GM21737 (cell line): ENCODE data around the gene AKT1S1.

ENCODE experiments used
- ATAC-seq: cut with Tn5 transposase; IDR thresholded peaks from one replicate; pipeline ENCODE4 v1.9.1; 2021; ENCODE audit warnings: mild to moderate bottlenecking, moderate library complexity; ENCODE audit not compliant: unreplicated experiment

AKT1S1 gene

GRCh38 chr19:49856574-49857021 lies 20.6 kb downstream of the AKT1S1 start:
- no peak for ATAC-seq

- no peak for ATAC-seq
These were observed 21.2 kb downstream of the AKT1S1 start for GRCh38 chr19:49855676-49856573.

- no peak for ATAC-seq
These were observed 21.9 kb downstream of the AKT1S1 start for GRCh38 chr19:49855277-49855675.

GRCh38 chr19:49854378-49855263 lies 22.5 kb downstream of the AKT1S1 start:
- no peak for ATAC-seq

- no peak for ATAC-seq
These were observed 23.2 kb downstream of the AKT1S1 start for GRCh38 chr19:49853852-49854377.

GRCh38 chr19:49852631-49853126 lies 24.5 kb downstream of the AKT1S1 start:
- ATAC-seq = no peak

- ATAC-seq = peak; percentile 5
These were observed 25.5 kb downstream of the AKT1S1 start for GRCh38 chr19:49851456-49852259.

GRCh38 chr19:49850487-49851342 lies 26.4 kb downstream of the AKT1S1 start, which contains the start of gene PTOV1:
PTOV1 (plus strand) TSS chr19:49851159.
- ATAC-seq = peak; percentile 62

GRCh38 chr19:49850221-49850486 lies 27.0 kb downstream of the AKT1S1 start:
- ATAC-seq = no peak

- no peak for ATAC-seq
These were observed 27.5 kb downstream of the AKT1S1 start for GRCh38 chr19:49849433-49850220.

GRCh38 chr19:49848938-49849337 lies 28.2 kb downstream of the AKT1S1 start:
- ATAC-seq = no peak

GRCh38 chr19:49847731-49848696 lies 29.1 kb downstream of the AKT1S1 start:
- no peak for ATAC-seq

- ATAC-seq = no peak
These were observed 30.7 kb downstream of the AKT1S1 start for GRCh38 chr19:49846408-49846807.

GRCh38 chr19:49845414-49845813 lies 31.7 kb downstream of the AKT1S1 start:
- no peak for ATAC-seq

GRCh38 chr19:49844138-49845095 lies 32.7 kb downstream of the AKT1S1 start:
- ATAC-seq = no peak

- no peak for ATAC-seq
These were observed 33.9 kb downstream of the AKT1S1 start for GRCh38 chr19:49843265-49843664.
